ENCODE data around the gene PITPNM3. TPM values are rescaled to one million over a fixed set of nuclear protein-coding genes. Genes with fewer than 3 reads are reported as not detected.

Gene PITPNM3
- total RNA-seq, 2 experiments from 2014 or later, result 0.38 to 0.67 TPM

GRCh38 chr17:6530324-6530920 is 25.9 kb downstream of the PITPNM3 start:
- no peak for DNase-seq
- no peaks in the 10 kb centered on the region for H3K9me3 Mint-ChIP-seq
- CTCF ChIA-PET, result no interaction called here
- peaks cover 3% of the 10 kb centered on the region for H3K27me3 Mint-ChIP-seq (ENCODE audit: low read depth)
- H3K27ac Mint-ChIP-seq, result no peak overlapping the region
- H3K4me1 Mint-ChIP-seq (ENCODE audit: low read depth), result no peaks in the 10 kb centered on the region
- no peaks in the 10 kb centered on the region for H3K36me3 Mint-ChIP-seq (ENCODE audit: low read depth)
- intact Hi-C loops (cut with micrococcal nuclease), result no loop called here
- no peak overlapping the region for H3K4me3 Mint-ChIP-seq

GRCh38 chr17:6528557-6528956 is 27.8 kb downstream of the PITPNM3 start:
- H3K36me3 Mint-ChIP-seq (ENCODE audit: low read depth), result no peaks in the 10 kb centered on the region

GRCh38 chr17:6526362-6527152 is 29.8 kb downstream of the PITPNM3 start:
- Mint-ChIP-seq H3K27me3 (ENCODE audit: low read depth) (no peaks in the 10 kb centered on the region), H3K4me1 (ENCODE audit: low read depth) (no peaks in the 10 kb centered on the region), H3K36me3 (ENCODE audit: low read depth) (no peaks in the 10 kb centered on the region), H3K4me3 (no peak overlapping the region), H3K9me3 (no peaks in the 10 kb centered on the region), H3K27ac (no peak overlapping the region)
- CTCF ChIA-PET, result no interaction called here
- intact Hi-C loops (cut with micrococcal nuclease), result no loop called here
- no peak for DNase-seq

More at GRCh38 chr17:6528557-6528956, 27.8 kb downstream of the PITPNM3 start:
- no peak for DNase-seq
- H3K4me3 Mint-ChIP-seq, result no peak overlapping the region
- H3K27ac Mint-ChIP-seq, result no peak overlapping the region
- H3K27me3 Mint-ChIP-seq (ENCODE audit: low read depth), result peaks cover 3% of the 10 kb centered on the region
- CTCF ChIA-PET, result no interaction called here
- intact Hi-C loops (cut with micrococcal nuclease), result no loop called here
- no peaks in the 10 kb centered on the region for H3K4me1 Mint-ChIP-seq (ENCODE audit: low read depth)
- H3K9me3 Mint-ChIP-seq, result no peaks in the 10 kb centered on the region

- H3K36me3 Mint-ChIP-seq (ENCODE audit: low read depth), result no peaks in the 10 kb centered on the region
- intact Hi-C loops (cut with micrococcal nuclease), result no loop called here
- no peak overlapping the region for H3K27ac Mint-ChIP-seq
- H3K9me3 Mint-ChIP-seq, result no peaks in the 10 kb centered on the region
- H3K27me3 Mint-ChIP-seq (ENCODE audit: low read depth), result no peaks in the 10 kb centered on the region
- CTCF ChIA-PET, result no interaction called here
- no peaks in the 10 kb centered on the region for H3K4me1 Mint-ChIP-seq (ENCODE audit: low read depth)
- DNase-seq, result no peak
- H3K4me3 Mint-ChIP-seq, result no peak overlapping the region
Observed at GRCh38 chr17:6525731-6526130, 30.6 kb downstream of the PITPNM3 start.

- Mint-ChIP-seq H3K36me3 (ENCODE audit: low read depth) (no peaks in the 10 kb centered on the region), H3K27ac (no peak overlapping the region), H3K4me1 (ENCODE audit: low read depth) (no peaks in the 10 kb centered on the region), H3K9me3 (no peaks in the 10 kb centered on the region), H3K27me3 (ENCODE audit: low read depth) (no peaks in the 10 kb centered on the region), H3K4me3 (no peak overlapping the region)
- CTCF ChIA-PET, result interaction anchor here (0.6 kb wide), 1 partner anchor 43 kb away, joined by 6 read pairs; no protein-coding TSS in a partner anchor
- intact Hi-C loops (cut with micrococcal nuclease), result no loop called here
- no peak for DNase-seq
Observed at GRCh38 chr17:6525141-6525540, 31.2 kb downstream of the PITPNM3 start.

GRCh38 chr17:6524520-6524919 is 31.8 kb downstream of the PITPNM3 start:
- H3K27me3 Mint-ChIP-seq (ENCODE audit: low read depth), result no peaks in the 10 kb centered on the region
- no peaks in the 10 kb centered on the region for H3K9me3 Mint-ChIP-seq
- intact Hi-C loops (cut with micrococcal nuclease), result no loop called here
- H3K27ac Mint-ChIP-seq, result no peak overlapping the region
- no peaks in the 10 kb centered on the region for H3K36me3 Mint-ChIP-seq (ENCODE audit: low read depth)
- H3K4me1 Mint-ChIP-seq (ENCODE audit: low read depth), result no peaks in the 10 kb centered on the region
- CTCF ChIA-PET, result no interaction called here
- DNase-seq, result no peak
- H3K4me3 Mint-ChIP-seq, result no peak overlapping the region

GRCh38 chr17:6523809-6524355 is 32.5 kb downstream of the PITPNM3 start:
- no peak overlapping the region for H3K27ac Mint-ChIP-seq
- DNase-seq, result no peak
- no peak overlapping the region for H3K4me3 Mint-ChIP-seq
- no peaks in the 10 kb centered on the region for H3K9me3 Mint-ChIP-seq
- no peaks in the 10 kb centered on the region for H3K27me3 Mint-ChIP-seq (ENCODE audit: low read depth)
- H3K36me3 Mint-ChIP-seq (ENCODE audit: low read depth), result no peaks in the 10 kb centered on the region
- CTCF ChIA-PET, result no interaction called here
- intact Hi-C loops (cut with micrococcal nuclease), result no loop called here
- no peaks in the 10 kb centered on the region for H3K4me1 Mint-ChIP-seq (ENCODE audit: low read depth)

- Mint-ChIP-seq H3K4me3 (no peak overlapping the region), H3K9me3 (no peaks in the 10 kb centered on the region), H3K36me3 (ENCODE audit: low read depth) (no peaks in the 10 kb centered on the region), H3K27me3 (ENCODE audit: low read depth) (no peaks in the 10 kb centered on the region), H3K27ac (no peak overlapping the region), H3K4me1 (ENCODE audit: low read depth) (no peaks in the 10 kb centered on the region)
- intact Hi-C loops (cut with micrococcal nuclease), result no loop called here
- DNase-seq, result no peak
- CTCF ChIA-PET, result no interaction called here
Observed at GRCh38 chr17:6523330-6523729, 33.0 kb downstream of the PITPNM3 start.

- Mint-ChIP-seq H3K4me1 (ENCODE audit: low read depth) (no peaks in the 10 kb centered on the region), H3K4me3 (no peak overlapping the region), H3K9me3 (no peaks in the 10 kb centered on the region), H3K36me3 (ENCODE audit: low read depth) (no peaks in the 10 kb centered on the region), H3K27ac (no peak overlapping the region), H3K27me3 (ENCODE audit: low read depth) (no peaks in the 10 kb centered on the region)
- intact Hi-C loops (cut with micrococcal nuclease), result no loop called here
- CTCF ChIA-PET, result no interaction called here
- DNase-seq, result no peak
Observed at GRCh38 chr17:6521586-6521985, 34.8 kb downstream of the PITPNM3 start.

GRCh38 chr17:6517062-6517461 is 39.3 kb downstream of the PITPNM3 start:
- Mint-ChIP-seq H3K36me3 (ENCODE audit: low read depth) (no peaks in the 10 kb centered on the region), H3K9me3 (no peaks in the 10 kb centered on the region), H3K4me1 (ENCODE audit: low read depth) (no peaks in the 10 kb centered on the region), H3K27me3 (ENCODE audit: low read depth) (no peaks in the 10 kb centered on the region), H3K4me3 (no peak overlapping the region), H3K27ac (no peak overlapping the region)
- intact Hi-C loops (cut with micrococcal nuclease), result no loop called here
- CTCF ChIA-PET, result no interaction called here
- DNase-seq, result no peak

- H3K4me1 Mint-ChIP-seq (ENCODE audit: low read depth), result no peaks in the 10 kb centered on the region
- CTCF ChIA-PET, result no interaction called here
- no peaks in the 10 kb centered on the region for H3K27me3 Mint-ChIP-seq (ENCODE audit: low read depth)
Observed at GRCh38 chr17:6514371-6514770, 42.0 kb downstream of the PITPNM3 start.

GRCh38 chr17:6512552-6512951 is 43.8 kb downstream of the PITPNM3 start:
- H3K27me3 Mint-ChIP-seq (ENCODE audit: low read depth), result no peaks in the 10 kb centered on the region
- intact Hi-C loops (cut with micrococcal nuclease), result no loop called here
- no peaks in the 10 kb centered on the region for H3K9me3 Mint-ChIP-seq
- H3K4me3 Mint-ChIP-seq, result no peak overlapping the region
- H3K4me1 Mint-ChIP-seq (ENCODE audit: low read depth), result no peaks in the 10 kb centered on the region
- no peak overlapping the region for H3K27ac Mint-ChIP-seq
- no peak for DNase-seq
- no peaks in the 10 kb centered on the region for H3K36me3 Mint-ChIP-seq (ENCODE audit: low read depth)
- CTCF ChIA-PET, result no interaction called here

More at GRCh38 chr17:6514371-6514770, 42.0 kb downstream of the PITPNM3 start:
- intact Hi-C loops (cut with micrococcal nuclease), result no loop called here
- Mint-ChIP-seq H3K27ac (no peak overlapping the region), H3K9me3 (no peaks in the 10 kb centered on the region), H3K36me3 (ENCODE audit: low read depth) (no peaks in the 10 kb centered on the region), H3K4me3 (no peak overlapping the region)
- no peak for DNase-seq

Data from activated naive CD4-positive, alpha-beta T cell treated with anti-CD3 and anti-CD28 coated beads for 36 hours (primary cell).